HepG2 (cell line): ENCODE results near the gene ABHD17B. TPM values are rescaled to one million over a fixed set of nuclear protein-coding genes. Genes with fewer than 3 reads are reported as not detected.

Experiments used
- BCL6 ChIP-seq: IDR thresholded peaks from 2 replicates; pipeline ENCODE4 v1.6.1; 2016; ENCODE audit warnings: missing genetic modification reagents, missing compliant biosample characterization
- HNF4A ChIP-seq: sonication (generic); formaldehyde crosslinking; IDR thresholded peaks from 2 replicates; pipeline ENCODE4 v1.4.0; 2020; ENCODE audit warnings: missing genetic modification reagents
- MIER2 ChIP-seq: IDR thresholded peaks from 2 replicates; pipeline ENCODE4 v1.6.1; 2016; ENCODE audit warnings: missing biosample characterization, missing genetic modification reagents
- PAXIP1 ChIP-seq: sonication (generic); formaldehyde crosslinking; conservative IDR thresholded peaks from 2 replicates; pipeline ENCODE4 v1.4.0; 2020; ENCODE audit warnings: mild to moderate bottlenecking, missing genetic modification reagents, moderate library complexity
- SIX1 ChIP-seq: sonication (generic); formaldehyde crosslinking; IDR thresholded peaks from 2 replicates; pipeline ENCODE4 v1.4.0; 2020; ENCODE audit warnings: missing genetic modification reagents, borderline replicate concordance
- SOX13 ChIP-seq, 3 experiments: fragments of 450-650 bp in 1 of 3; sonication (generic) in 1 of 3; formaldehyde crosslinking in 1 of 3; IDR thresholded peaks in 2 of 3; conservative IDR thresholded peaks in 1 of 3; 2 replicates each; pipeline versions ENCODE4 v1.5.0 to v1.6.1; 2016 to 2020; ENCODE audit warnings: antibody characterized with exemption in 1 of 3, mild to moderate bottlenecking in 1 of 3, missing compliant biosample characterization in 1 of 3, missing genetic modification reagents in 1 of 3, moderate library complexity in 1 of 3
- SP5 ChIP-seq: IDR thresholded peaks from 2 replicates; pipeline ENCODE4 v1.6.1; 2016; ENCODE audit warnings: low read depth, borderline replicate concordance
- ZNF629 ChIP-seq: sonication (generic); formaldehyde crosslinking; conservative IDR thresholded peaks from 2 replicates; pipeline ENCODE4 v1.5.0; 2020; ENCODE audit warnings: missing genetic modification reagents
- polyA plus RNA-seq, 8 experiments: library from polyadenylated mRNA; depleted of rRNA in 3 of 8; stranded (reverse) in 7 of 8; unstranded in 1 of 8; fragments of >200 nt; fragmentation: Illumina TruSeq in 4 of 8; extraction: Trizol in 4 of 8; gene quantifications; 2 replicates each; pipeline versions ENCODE4 v1.2.1 to v1.2.3, GENCODE V29; 2011 to 2016; ENCODE audit warnings: low read depth in 4 of 8, missing spikeins in 1 of 8, mixed read lengths in 1 of 8; ENCODE audit not compliant: insufficient read depth in 1 of 8
- total RNA-seq, 5 experiments: library from RNA; depleted of rRNA; stranded (reverse); fragments of >200 nt; fragmentation: Illumina TruSeq; extraction: Trizol; gene quantifications; 2 replicates each; pipeline ENCODE4 v1.2.3, GENCODE V29; 2016; ENCODE audit warnings: low read depth in 1 of 5
- TF ChIP-seq, protein P1 (sequence below): sonication (generic); formaldehyde crosslinking; IDR thresholded peaks from 2 replicates; pipeline ENCODE4 v1.8.0; 2023; ENCODE audit warnings: mild to moderate bottlenecking, missing genetic modification reagents

The ABHD17B gene
- total and polyA plus RNA-seq, 2 of the 13 experiments (the other 11 are each of a cell fraction or from before 2014, with no cell fraction given), result 11.3 to 22.0 TPM

GRCh38 chr9:71879644-71880174 lies 31.3 kb downstream of the ABHD17B start (continued):
- TF ChIP-seq SOX13 (IDR thresholded peaks at IDR 0.05) (no peak), SOX13 (CRISPR knock-in tag; conservative IDR thresholded peaks at IDR 0.05 in 1 of 2, IDR thresholded peaks at IDR 0.05 in 1 of 2) (0 out of 4 replicates have a peak, but pooled peaks of 1 of the 2 experiments have one; percentile 38), SP5 (CRISPR knock-in tag) (no peak), PAXIP1 (CRISPR knock-in tag) (0 out of 2 replicates have a peak, but pooled peaks have one; percentile 14), SIX1 (CRISPR knock-in tag) (peak; percentile 54; the same call in 1 of the 2 replicates), BCL6 (peak; percentile 77), HNF4A (CRISPR knock-in tag) (peak; percentile 52; the same call in 1 of the 2 replicates), MIER2 (no peak), ZNF629 (CRISPR knock-in tag) (peak; percentile 91)
- TF ChIP-seq, protein P1, sequence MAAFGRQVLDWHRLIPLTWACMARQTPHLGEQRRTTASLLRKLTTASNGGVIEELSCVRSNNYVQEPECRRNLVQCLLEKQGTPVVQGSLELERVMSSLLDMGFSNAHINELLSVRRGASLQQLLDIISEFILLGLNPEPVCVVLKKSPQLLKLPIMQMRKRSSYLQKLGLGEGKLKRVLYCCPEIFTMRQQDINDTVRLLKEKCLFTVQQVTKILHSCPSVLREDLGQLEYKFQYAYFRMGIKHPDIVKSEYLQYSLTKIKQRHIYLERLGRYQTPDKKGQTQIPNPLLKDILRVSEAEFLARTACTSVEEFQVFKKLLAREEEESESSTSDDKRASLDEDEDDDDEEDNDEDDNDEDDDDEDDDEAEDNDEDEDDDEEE, result no peak
